ENCODE measurements around the gene NUP210L.
"Not testable (repeated sequence)": the region's sequence is repeated elsewhere in the genome, so short reads cannot be mapped to it uniquely, and the experiment has no call there.

NUP210L gene

DNA sequence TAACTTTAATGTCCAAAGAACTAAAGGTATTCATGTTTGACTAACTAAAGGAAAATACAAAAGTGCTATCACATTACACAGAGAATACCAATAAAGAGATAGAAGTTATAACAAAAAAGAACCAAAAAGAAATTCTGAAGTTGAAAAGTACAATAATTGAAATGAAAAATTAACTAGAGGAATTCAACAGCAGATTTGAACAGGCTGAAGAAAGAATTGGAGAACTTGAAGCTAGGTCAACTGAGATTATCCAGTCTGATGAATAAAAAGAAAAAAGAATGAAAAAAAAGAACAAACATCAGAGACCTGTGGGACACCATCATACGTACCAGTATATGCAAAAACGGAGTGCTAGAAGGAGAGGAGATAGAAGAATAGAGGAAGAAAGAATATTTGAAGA lies 78.5 kb downstream of the NUP210L start:
- no peak overlapping the region for H3K27ac ChIP-seq
- no peak overlapping the region for H3K4me3 ChIP-seq (ENCODE audit: low read depth in 1 of 2, low read length in 1 of 2)
- no peaks in the 10 kb centered on the region for H3K27me3 ChIP-seq
- no peaks in the 10 kb centered on the region for H3K36me3 ChIP-seq
- no peaks in the 10 kb centered on the region for H3K4me1 ChIP-seq (ENCODE audit: control insufficient read depth in 1 of 2, insufficient read depth in 1 of 2, low read depth in 1 of 2, low read length in 1 of 2)
- TF ChIP-seq, protein P1, sequence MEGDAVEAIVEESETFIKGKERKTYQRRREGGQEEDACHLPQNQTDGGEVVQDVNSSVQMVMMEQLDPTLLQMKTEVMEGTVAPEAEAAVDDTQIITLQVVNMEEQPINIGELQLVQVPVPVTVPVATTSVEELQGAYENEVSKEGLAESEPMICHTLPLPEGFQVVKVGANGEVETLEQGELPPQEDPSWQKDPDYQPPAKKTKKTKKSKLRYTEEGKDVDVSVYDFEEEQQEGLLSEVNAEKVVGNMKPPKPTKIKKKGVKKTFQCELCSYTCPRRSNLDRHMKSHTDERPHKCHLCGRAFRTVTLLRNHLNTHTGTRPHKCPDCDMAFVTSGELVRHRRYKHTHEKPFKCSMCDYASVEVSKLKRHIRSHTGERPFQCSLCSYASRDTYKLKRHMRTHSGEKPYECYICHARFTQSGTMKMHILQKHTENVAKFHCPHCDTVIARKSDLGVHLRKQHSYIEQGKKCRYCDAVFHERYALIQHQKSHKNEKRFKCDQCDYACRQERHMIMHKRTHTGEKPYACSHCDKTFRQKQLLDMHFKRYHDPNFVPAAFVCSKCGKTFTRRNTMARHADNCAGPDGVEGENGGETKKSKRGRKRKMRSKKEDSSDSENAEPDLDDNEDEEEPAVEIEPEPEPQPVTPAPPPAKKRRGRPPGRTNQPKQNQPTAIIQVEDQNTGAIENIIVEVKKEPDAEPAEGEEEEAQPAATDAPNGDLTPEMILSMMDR (IDR thresholded peaks at IDR 0.05), result no peak
- no peaks in the 10 kb centered on the region for H3K9me3 ChIP-seq

DNA sequence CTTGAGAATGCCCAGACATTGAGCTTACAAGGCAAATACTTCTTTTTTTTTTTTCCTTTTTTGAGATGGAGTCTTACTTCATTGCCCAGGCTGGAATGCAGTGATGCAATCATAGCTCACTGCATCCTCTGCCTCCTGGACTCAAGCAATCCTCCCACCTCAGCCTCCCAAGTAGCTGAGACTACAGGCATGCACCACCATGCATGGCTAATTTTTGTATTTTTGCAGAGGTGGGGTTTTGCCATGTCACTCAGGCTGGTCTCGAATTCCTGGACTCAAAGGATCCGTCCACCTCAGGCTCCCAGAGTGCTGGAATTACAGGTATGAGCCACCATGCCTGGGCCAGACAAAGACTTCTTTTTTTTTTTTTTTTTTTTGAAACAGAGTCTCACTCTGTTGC lies 79.1 kb downstream of the NUP210L start:
- Histone ChIP-seq H3K27ac (no peak overlapping the region), H3K36me3 (no peaks in the 10 kb centered on the region), H3K27me3 (no peaks in the 10 kb centered on the region), H3K4me1 (ENCODE audit: control insufficient read depth in 1 of 2, insufficient read depth in 1 of 2, low read depth in 1 of 2, low read length in 1 of 2) (no peaks in the 10 kb centered on the region), H3K4me3 (ENCODE audit: low read depth in 1 of 2, low read length in 1 of 2) (no peak overlapping the region), H3K9me3 (no peaks in the 10 kb centered on the region)
- TF ChIP-seq, protein P1 (IDR thresholded peaks at IDR 0.05), result no peak

DNA sequence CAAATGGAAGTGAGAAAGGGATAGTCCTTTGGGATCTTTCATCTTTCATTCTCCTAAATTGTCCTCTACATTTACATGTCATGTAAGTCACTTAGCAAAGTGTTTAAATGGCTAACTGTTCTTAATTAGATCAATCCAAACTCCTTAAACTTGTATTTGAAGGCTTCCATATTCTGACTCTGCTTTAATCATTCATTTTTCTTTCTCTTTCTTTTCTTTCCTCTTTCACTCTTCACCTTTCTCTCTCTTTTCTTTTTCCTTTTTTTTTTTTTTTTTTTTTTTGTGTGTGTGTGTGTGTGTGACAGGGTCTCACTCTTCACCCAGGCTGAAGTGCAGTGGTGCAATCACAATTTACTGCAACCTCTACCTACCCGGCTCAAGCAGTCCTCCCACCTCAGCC lies 92.6 kb downstream of the NUP210L start:
- no peak overlapping the region for H3K27ac ChIP-seq
- H3K4me1 ChIP-seq (ENCODE audit: control insufficient read depth in 1 of 2, insufficient read depth in 1 of 2, low read depth in 1 of 2, low read length in 1 of 2), result no peaks in the 10 kb centered on the region
- no peaks in the 10 kb centered on the region for H3K9me3 ChIP-seq
- TF ChIP-seq, protein P1 (IDR thresholded peaks at IDR 0.05), result no peak
- H3K4me3 ChIP-seq (ENCODE audit: low read depth in 1 of 2, low read length in 1 of 2), result no peak overlapping the region
- peaks cover 5% of the 10 kb centered on the region for H3K27me3 ChIP-seq
- H3K36me3 ChIP-seq, result no peaks in the 10 kb centered on the region

DNA sequence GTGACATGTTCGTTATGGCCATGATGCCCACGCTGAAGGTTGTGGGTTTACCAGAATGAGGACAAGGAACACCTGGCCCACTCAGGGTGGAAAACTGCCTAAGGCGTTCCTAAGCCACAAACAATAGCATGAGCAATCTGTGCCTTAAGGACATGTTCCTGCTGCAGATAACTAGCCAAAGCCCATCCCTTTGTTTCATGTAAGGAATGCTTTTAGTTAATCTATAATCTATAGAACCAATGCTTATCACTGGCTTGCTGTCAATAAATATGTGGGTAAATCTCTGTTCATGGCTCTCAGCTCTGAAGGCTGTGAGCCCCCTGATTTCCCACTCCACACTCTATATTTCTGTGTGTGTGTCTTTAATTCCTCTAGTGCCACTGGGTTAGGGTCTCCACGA lies 107.4 kb downstream of the NUP210L start:
- H3K27me3 ChIP-seq, result peaks cover 19% of the 10 kb centered on the region
- not testable (repeated sequence) for H3K4me1 ChIP-seq (ENCODE audit: control insufficient read depth in 1 of 2, insufficient read depth in 1 of 2, low read depth in 1 of 2, low read length in 1 of 2); H3K9me3 ChIP-seq; H3K4me3 ChIP-seq (ENCODE audit: low read depth in 1 of 2, low read length in 1 of 2); H3K27ac ChIP-seq; H3K36me3 ChIP-seq

DNA sequence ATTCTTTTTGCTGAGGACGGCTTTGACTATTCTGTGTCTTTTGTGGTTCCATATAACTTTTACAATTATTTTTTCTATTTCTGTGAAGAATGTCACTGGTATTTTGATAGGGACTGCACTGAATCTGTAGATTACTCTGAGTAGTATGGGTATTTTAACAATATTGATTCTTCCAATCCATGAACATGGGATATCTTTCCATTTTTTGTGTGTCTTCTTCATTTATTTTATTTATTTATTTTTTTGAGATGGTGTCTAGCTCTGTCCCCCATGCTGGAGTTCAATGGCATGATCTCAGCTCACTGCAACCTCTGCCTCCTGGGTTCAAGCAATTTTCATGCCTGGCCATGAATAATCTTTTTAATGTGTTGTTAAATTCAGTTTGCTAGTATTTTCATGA lies 121.2 kb downstream of the NUP210L start:
- H3K27ac ChIP-seq; H3K4me1 ChIP-seq (ENCODE audit: control insufficient read depth in 1 of 2, insufficient read depth in 1 of 2, low read depth in 1 of 2, low read length in 1 of 2); H3K4me3 ChIP-seq (ENCODE audit: low read depth in 1 of 2, low read length in 1 of 2); H3K36me3 ChIP-seq; H3K27me3 ChIP-seq; H3K9me3 ChIP-seq: not testable (repeated sequence)

DNA sequence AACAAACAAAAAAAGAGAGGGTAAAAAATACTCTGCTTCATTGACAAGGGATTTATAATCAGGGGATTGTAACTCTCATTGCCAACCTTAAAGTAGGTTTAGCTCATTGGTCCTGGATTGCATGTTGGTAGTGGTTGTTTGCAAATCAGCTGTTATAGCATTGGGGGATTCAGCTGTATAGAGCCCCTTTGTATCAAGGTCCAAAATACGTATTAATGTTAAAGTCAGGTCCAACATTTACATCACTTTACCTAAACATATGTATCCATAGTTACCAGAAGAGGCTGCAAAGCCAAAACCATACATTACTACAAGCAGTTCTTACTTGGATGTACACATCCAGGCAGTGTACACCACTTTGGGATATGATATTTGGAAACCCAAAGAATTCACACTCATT lies 134.9 kb downstream of the NUP210L start:
- Histone ChIP-seq H3K4me3 (ENCODE audit: low read depth in 1 of 2, low read length in 1 of 2) (no peak overlapping the region), H3K27ac (no peak overlapping the region), H3K36me3 (no peaks in the 10 kb centered on the region), H3K27me3 (no peaks in the 10 kb centered on the region), H3K4me1 (ENCODE audit: control insufficient read depth in 1 of 2, insufficient read depth in 1 of 2, low read depth in 1 of 2, low read length in 1 of 2) (no peaks in the 10 kb centered on the region), H3K9me3 (no peaks in the 10 kb centered on the region)
- TF ChIP-seq, protein P1 (IDR thresholded peaks at IDR 0.05), result no peak

DNA sequence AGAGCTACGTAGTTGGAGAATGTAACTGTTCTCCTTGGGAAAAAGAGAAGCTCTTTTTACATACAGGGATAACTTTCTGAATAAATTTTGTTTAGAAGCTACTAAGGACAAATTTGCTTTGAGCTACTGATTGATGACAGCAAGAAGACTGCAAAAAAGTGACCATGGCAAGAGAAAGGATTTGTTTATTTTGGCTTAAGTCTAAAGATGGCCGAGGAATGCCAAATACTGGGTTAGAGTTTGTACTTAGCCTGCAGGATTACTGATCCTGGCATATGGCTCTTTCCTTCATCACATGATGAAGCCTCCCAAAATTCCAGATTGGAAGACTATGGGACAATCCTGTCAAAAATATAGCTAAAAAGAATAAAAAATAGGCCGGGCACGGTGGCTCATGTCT lies 135.6 kb downstream of the NUP210L start:
- peaks cover 4% of the 10 kb centered on the region for H3K27me3 ChIP-seq
- TF ChIP-seq, protein P1 (IDR thresholded peaks at IDR 0.05), result no peak
- H3K36me3 ChIP-seq, result no peaks in the 10 kb centered on the region
- no peak overlapping the region for H3K4me3 ChIP-seq (ENCODE audit: low read depth in 1 of 2, low read length in 1 of 2)
- no peaks in the 10 kb centered on the region for H3K4me1 ChIP-seq (ENCODE audit: control insufficient read depth in 1 of 2, insufficient read depth in 1 of 2, low read depth in 1 of 2, low read length in 1 of 2)
- no peak overlapping the region for H3K27ac ChIP-seq
- H3K9me3 ChIP-seq, result no peaks in the 10 kb centered on the region

All from neutrophil (primary cell).